Amygdala (tissue), 56 donors: ENCODE results near the gene DNAH6.

Source experiments
- DNase-seq, 56 donors: peaks; one replicate each; lab custom pipeline; 2025; lab: John Stamatoyannopoulos, UW

Gene DNAH6

GRCh38 chr2:84788027-84788426 lies 271.7 kb downstream of the DNAH6 start:
- no peak for DNase-seq

GRCh38 chr2:84788498-84788897 lies 272.2 kb downstream of the DNAH6 start:
- no peak for DNase-seq

GRCh38 chr2:84792856-84793522 lies 276.7 kb downstream of the DNAH6 start:
- no peak for DNase-seq

- DNase-seq = no peak
These were observed 277.3 kb downstream of the DNAH6 start for GRCh38 chr2:84793641-84794040.

GRCh38 chr2:84796798-84797197 lies 280.5 kb downstream of the DNAH6 start:
- no peak for DNase-seq

- DNase-seq = peak in 2 of 56 donors; percentile 2 to 5
These were observed 281.0 kb downstream of the DNAH6 start for GRCh38 chr2:84797271-84797670.

- no peak for DNase-seq
These were observed 283.5 kb downstream of the DNAH6 start for GRCh38 chr2:84799772-84800171.

GRCh38 chr2:84800194-84800805 lies 284.0 kb downstream of the DNAH6 start:
- no peak for DNase-seq

GRCh38 chr2:84801811-84802210 lies 285.5 kb downstream of the DNAH6 start:
- DNase-seq = no peak

- DNase-seq = no peak
These were observed 289.1 kb downstream of the DNAH6 start for GRCh38 chr2:84805250-84805958.

- DNase-seq = no peak
These were observed 290.8 kb downstream of the DNAH6 start for GRCh38 chr2:84807063-84807485.

- no peak for DNase-seq
These were observed 292.0 kb downstream of the DNAH6 start for GRCh38 chr2:84808279-84808678.

GRCh38 chr2:84811839-84812431 lies 295.6 kb downstream of the DNAH6 start:
- DNase-seq = no peak

- no peak for DNase-seq
These were observed 298.8 kb downstream of the DNAH6 start for GRCh38 chr2:84815146-84815545.

- DNase-seq = no peak
These were observed 300.2 kb downstream of the DNAH6 start for GRCh38 chr2:84816426-84817026.

GRCh38 chr2:84817239-84817655 lies 300.9 kb downstream of the DNAH6 start:
- no peak for DNase-seq

- DNase-seq = no peak
These were observed 305.5 kb downstream of the DNAH6 start for GRCh38 chr2:84821806-84822205.

GRCh38 chr2:84823229-84823628 lies 306.9 kb downstream of the DNAH6 start:
- no peak for DNase-seq

GRCh38 chr2:84823788-84824187 lies 307.5 kb downstream of the DNAH6 start:
- no peak for DNase-seq

- no peak for DNase-seq
These were observed 311.8 kb downstream of the DNAH6 start for GRCh38 chr2:84827978-84828575.

- DNase-seq = no peak
These were observed 313.4 kb downstream of the DNAH6 start for GRCh38 chr2:84829693-84830092.
